ENCODE measurements around the gene RABGAP1. TPM values are rescaled to one million over a fixed set of nuclear protein-coding genes. Genes with fewer than 3 reads are reported as not detected.
A peak's percentile ranks its signal among the peaks of the same experiment; 100 is the strongest.

RABGAP1 gene
- total and polyA plus RNA-seq, 8 donors: 7.6 to 35.2 (median 20.2) TPM

DNA sequence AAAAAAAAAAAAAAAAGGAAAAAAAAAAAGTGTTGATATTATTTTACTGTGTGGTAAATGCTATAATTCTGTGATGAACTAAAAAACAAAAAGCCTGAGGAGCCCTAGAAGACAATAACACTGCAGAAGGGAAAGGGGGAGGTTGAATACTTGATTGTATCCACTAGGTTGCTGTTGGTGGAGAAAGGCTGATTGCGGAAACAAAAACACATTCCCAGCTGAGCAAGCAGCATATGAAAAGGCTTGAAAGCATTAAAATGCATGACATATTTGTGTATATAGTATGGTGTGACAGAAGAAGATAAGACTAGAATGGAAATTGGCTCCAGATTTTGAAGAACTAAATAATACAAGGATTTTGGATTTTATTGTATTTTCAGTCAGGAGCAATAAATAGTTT, 8.9 kb downstream of the RABGAP1 start:
- DNase-seq (no peak), FAIRE-seq (no peak), ATAC-seq (no peak)
- Histone ChIP-seq H3K27me3 (no peaks in the 10 kb centered on the region), H3K27ac (no peak overlapping the region), H3K9me3 (no peaks in the 10 kb centered on the region), H3K4me3 (no peak overlapping the region), H3K4me1 (peaks cover 19 to 54% (median 30%) of the 10 kb centered on the region in 3 donors), H3K36me3 (no peaks in the 10 kb centered on the region)
- intact Hi-C loops (cut with DNase I): no loop called here
- TF ChIP-seq, protein P1, sequence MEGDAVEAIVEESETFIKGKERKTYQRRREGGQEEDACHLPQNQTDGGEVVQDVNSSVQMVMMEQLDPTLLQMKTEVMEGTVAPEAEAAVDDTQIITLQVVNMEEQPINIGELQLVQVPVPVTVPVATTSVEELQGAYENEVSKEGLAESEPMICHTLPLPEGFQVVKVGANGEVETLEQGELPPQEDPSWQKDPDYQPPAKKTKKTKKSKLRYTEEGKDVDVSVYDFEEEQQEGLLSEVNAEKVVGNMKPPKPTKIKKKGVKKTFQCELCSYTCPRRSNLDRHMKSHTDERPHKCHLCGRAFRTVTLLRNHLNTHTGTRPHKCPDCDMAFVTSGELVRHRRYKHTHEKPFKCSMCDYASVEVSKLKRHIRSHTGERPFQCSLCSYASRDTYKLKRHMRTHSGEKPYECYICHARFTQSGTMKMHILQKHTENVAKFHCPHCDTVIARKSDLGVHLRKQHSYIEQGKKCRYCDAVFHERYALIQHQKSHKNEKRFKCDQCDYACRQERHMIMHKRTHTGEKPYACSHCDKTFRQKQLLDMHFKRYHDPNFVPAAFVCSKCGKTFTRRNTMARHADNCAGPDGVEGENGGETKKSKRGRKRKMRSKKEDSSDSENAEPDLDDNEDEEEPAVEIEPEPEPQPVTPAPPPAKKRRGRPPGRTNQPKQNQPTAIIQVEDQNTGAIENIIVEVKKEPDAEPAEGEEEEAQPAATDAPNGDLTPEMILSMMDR (IDR thresholded peaks at IDR 0.05): no peak
- WGBS, 2 donors: 55 to 61% methylated on average over 1 of the region's 1 CpG

- DNase-seq (no peak), FAIRE-seq (no peak), ATAC-seq (no peak)
- H3K36me3 ChIP-seq: no peaks in the 10 kb centered on the region
- TF ChIP-seq, protein P1 (IDR thresholded peaks at IDR 0.05): no peak
- H3K27me3 ChIP-seq: no peaks in the 10 kb centered on the region
- intact Hi-C loops (cut with DNase I): no loop called here
- H3K4me1 ChIP-seq: peaks cover 25 to 55% (median 36%) of the 10 kb centered on the region in 3 donors
- 87% methylated on average over 3 of the region's 3 CpGs for WGBS, 2 donors
- no peak overlapping the region for H3K4me3 ChIP-seq
- no peak overlapping the region for H3K27ac ChIP-seq
- no peaks in the 10 kb centered on the region for H3K9me3 ChIP-seq
These were observed 9.4 kb downstream of the RABGAP1 start for GRCh38 chr9:122950263-122950662.

GRCh38 chr9:122951056-122951455, 10.2 kb downstream of the RABGAP1 start:
- no peak overlapping the region for H3K27ac ChIP-seq
- no peaks in the 10 kb centered on the region for H3K36me3 ChIP-seq
- H3K4me1 ChIP-seq: peaks cover 24 to 56% (median 35%) of the 10 kb centered on the region in 3 donors
- ATAC-seq (no peak), DNase-seq (no peak), FAIRE-seq (no peak)
- 95 to 100% methylated on average over 1 of the region's 1 CpG for WGBS, 2 donors
- intact Hi-C loops (cut with DNase I): no loop called here
- no peaks in the 10 kb centered on the region for H3K27me3 ChIP-seq
- TF ChIP-seq, protein P1 (IDR thresholded peaks at IDR 0.05): no peak
- H3K9me3 ChIP-seq: no peaks in the 10 kb centered on the region
- no peak overlapping the region for H3K4me3 ChIP-seq

GRCh38 chr9:122954253-122954691, 13.5 kb downstream of the RABGAP1 start:
- no peak for DNase-seq
- peak overlapping the region in 2 of 4 donors; percentile 43 to 64 for H3K27ac ChIP-seq
- no peak overlapping the region for H3K4me3 ChIP-seq
- FAIRE-seq: no peak
- peaks cover 17 to 36% (median 20%) of the 10 kb centered on the region in 3 donors for H3K4me1 ChIP-seq
- H3K27me3 ChIP-seq: no peaks in the 10 kb centered on the region
- TF ChIP-seq, protein P1 (IDR thresholded peaks at IDR 0.05): no peak
- ATAC-seq: peak; percentile 57 to 87 (median 66)
- no peaks in the 10 kb centered on the region for H3K9me3 ChIP-seq
- no peaks in the 10 kb centered on the region for H3K36me3 ChIP-seq
- intact Hi-C loops (cut with DNase I): no loop called here

DNA sequence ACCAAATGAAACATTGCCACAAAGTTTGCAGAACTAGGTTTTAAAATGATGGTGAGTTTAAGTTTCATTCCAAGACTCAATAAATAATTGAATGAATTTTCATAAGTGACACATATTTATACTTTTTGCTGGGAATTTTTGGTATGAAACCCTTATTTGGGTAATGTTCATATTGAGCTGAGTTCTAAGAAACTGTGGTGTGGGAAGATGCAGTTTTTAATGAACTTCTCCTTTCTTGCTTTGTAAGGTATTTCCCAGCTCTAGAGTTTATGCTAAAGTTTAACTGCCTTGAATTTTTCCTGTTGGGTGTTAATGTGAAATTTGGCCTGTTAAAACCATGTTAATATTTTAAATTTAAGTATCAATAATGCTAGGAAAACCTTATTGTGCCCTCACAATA, 15.1 kb downstream of the RABGAP1 start:
- intact Hi-C loops (cut with DNase I): no loop called here
- H3K36me3 ChIP-seq: no peaks in the 10 kb centered on the region
- no peaks in the 10 kb centered on the region for H3K27me3 ChIP-seq
- H3K4me3 ChIP-seq: no peak overlapping the region
- DNase-seq (no peak), ATAC-seq (no peak), FAIRE-seq (no peak)
- H3K4me1 ChIP-seq: peaks cover 17 to 27% (median 20%) of the 10 kb centered on the region in 3 donors
- H3K9me3 ChIP-seq: no peaks in the 10 kb centered on the region
- H3K27ac ChIP-seq: peak overlapping the region in 1 of 4 donors; percentile 64
- TF ChIP-seq, protein P1 (IDR thresholded peaks at IDR 0.05): no peak

All from pancreas (tissue), 10 donors.